ENCODE measurements around the gene NSG1. TPM values are rescaled to one million over a fixed set of nuclear protein-coding genes. Genes with fewer than 3 reads are reported as not detected.

Gene NSG1
- total RNA-seq, 1 experiment from 2014 or later = not detected

- no peak overlapping the region for H3K4me3 Mint-ChIP-seq (ENCODE audit: low read depth, unreplicated experiment)
- no peak for TF ChIP-seq CTCF (IDR thresholded peaks at IDR 0.05; ENCODE audit: unreplicated experiment)
- intact Hi-C loops (cut with micrococcal nuclease; ENCODE audit: unreplicated experiment) = no loop called here
- no peak for DNase-seq
- BruUV-seq (replicated peaks) = no TSS peak
- H3K27me3 Mint-ChIP-seq (ENCODE audit: unreplicated experiment) = no peaks in the 10 kb centered on the region
- H3K36me3 Mint-ChIP-seq (ENCODE audit: insufficient read depth, unreplicated experiment) = no peaks in the 10 kb centered on the region
- no peak overlapping the region for H3K27ac Mint-ChIP-seq (ENCODE audit: unreplicated experiment)
- no peaks in the 10 kb centered on the region for H3K9me3 Mint-ChIP-seq (ENCODE audit: low read depth, unreplicated experiment)
- CTCF ChIA-PET = no interaction called here
- no peaks in the 10 kb centered on the region for H3K4me1 Mint-ChIP-seq (ENCODE audit: low read depth, unreplicated experiment)
Measured at GRCh38 chr4:4456351-4456750, 69.4 kb downstream of the NSG1 start.

DNA sequence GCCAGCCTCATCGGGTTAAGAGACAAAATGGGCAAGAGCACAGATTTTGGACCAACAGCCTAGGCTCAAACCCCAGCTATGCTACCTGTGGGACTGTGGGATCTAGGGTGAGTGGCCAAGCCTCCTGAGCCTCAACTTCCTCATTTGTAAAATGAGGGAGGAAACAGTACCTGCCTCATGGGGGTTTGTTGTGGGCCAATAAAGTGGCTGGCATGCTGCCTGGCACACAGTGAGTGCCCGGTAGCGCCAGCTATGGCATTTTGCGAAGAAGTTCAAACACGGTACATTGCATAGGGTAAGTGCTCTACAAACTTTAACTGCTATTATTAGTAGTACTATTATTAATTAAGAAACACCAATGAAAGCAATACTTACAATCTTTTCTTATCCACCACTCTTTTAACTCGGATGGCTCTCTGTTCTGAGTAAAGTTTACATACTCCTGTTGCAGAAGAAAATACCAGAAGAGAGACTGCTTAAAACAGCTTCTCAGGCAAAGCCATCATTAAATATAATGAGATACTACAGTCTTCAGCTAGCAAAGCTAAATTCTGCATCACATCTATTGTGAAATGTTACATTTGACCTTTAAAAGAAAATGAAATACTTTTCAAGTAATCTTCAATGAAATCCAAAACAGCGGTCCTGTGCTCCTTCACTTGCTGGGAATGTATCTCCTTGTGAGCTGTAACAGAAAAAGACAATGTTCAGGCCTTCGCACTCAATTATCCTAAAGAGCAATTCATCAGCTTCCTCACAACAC, 70.1 kb downstream of the NSG1 start:
- intact Hi-C loops (cut with micrococcal nuclease; ENCODE audit: unreplicated experiment) = no loop called here
- H3K36me3 Mint-ChIP-seq (ENCODE audit: insufficient read depth, unreplicated experiment) = no peaks in the 10 kb centered on the region
- no peak for DNase-seq
- no peaks in the 10 kb centered on the region for H3K9me3 Mint-ChIP-seq (ENCODE audit: low read depth, unreplicated experiment)
- H3K4me1 Mint-ChIP-seq (ENCODE audit: low read depth, unreplicated experiment) = no peaks in the 10 kb centered on the region
- TF ChIP-seq CTCF (IDR thresholded peaks at IDR 0.05; ENCODE audit: unreplicated experiment) = no peak
- CTCF ChIA-PET = no interaction called here
- no peak overlapping the region for H3K27ac Mint-ChIP-seq (ENCODE audit: unreplicated experiment)
- H3K4me3 Mint-ChIP-seq (ENCODE audit: low read depth, unreplicated experiment) = no peak overlapping the region
- H3K27me3 Mint-ChIP-seq (ENCODE audit: unreplicated experiment) = no peaks in the 10 kb centered on the region
- no TSS peak for BruUV-seq (replicated peaks)

DNA sequence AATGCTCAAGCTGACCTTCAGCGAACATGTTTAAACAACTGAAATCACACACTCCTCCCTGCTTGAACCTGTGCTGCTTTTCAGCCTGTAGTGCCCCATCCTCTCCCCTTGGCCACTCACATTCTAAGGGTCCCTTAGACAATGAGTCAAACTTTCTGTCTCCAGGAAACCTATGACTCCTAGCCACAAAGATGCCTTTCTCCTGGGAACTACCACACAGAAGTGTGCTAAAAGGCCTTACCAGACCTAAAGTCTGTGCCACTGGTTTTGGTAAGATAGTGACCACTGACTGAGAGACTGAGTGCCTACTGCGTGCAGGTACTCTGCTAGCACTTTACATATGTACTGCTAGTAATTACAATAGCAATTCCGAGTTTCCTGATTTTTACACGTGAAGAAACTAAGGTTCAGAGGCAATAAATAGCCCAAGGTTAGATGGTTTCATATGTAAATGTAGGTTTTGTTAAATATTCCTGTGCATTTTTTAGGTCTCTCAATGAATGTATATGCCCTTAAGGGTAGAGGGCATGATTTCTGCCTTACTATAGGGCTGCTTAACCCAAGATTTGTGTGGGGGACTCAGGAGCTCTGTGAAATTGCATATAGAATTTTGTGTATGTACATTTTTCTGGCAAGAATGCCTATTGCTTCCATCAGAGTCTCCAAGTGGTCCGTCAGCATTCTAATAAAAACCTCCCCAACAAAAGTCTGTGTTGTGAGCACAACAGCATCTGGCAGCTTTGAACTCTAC, 71.1 kb downstream of the NSG1 start:
- Mint-ChIP-seq H3K4me1 (ENCODE audit: low read depth, unreplicated experiment) (no peaks in the 10 kb centered on the region), H3K4me3 (ENCODE audit: low read depth, unreplicated experiment) (no peak overlapping the region), H3K27ac (ENCODE audit: unreplicated experiment) (no peak overlapping the region), H3K27me3 (ENCODE audit: unreplicated experiment) (no peaks in the 10 kb centered on the region), H3K36me3 (ENCODE audit: insufficient read depth, unreplicated experiment) (no peaks in the 10 kb centered on the region), H3K9me3 (ENCODE audit: low read depth, unreplicated experiment) (no peaks in the 10 kb centered on the region)
- no peak for TF ChIP-seq CTCF (IDR thresholded peaks at IDR 0.05; ENCODE audit: unreplicated experiment)
- intact Hi-C loops (cut with micrococcal nuclease; ENCODE audit: unreplicated experiment) = no loop called here
- CTCF ChIA-PET = no interaction called here
- no TSS peak for BruUV-seq (replicated peaks)
- DNase-seq = no peak

- Mint-ChIP-seq H3K9me3 (ENCODE audit: low read depth, unreplicated experiment) (no peaks in the 10 kb centered on the region), H3K36me3 (ENCODE audit: insufficient read depth, unreplicated experiment) (no peaks in the 10 kb centered on the region), H3K27me3 (ENCODE audit: unreplicated experiment) (no peaks in the 10 kb centered on the region), H3K27ac (ENCODE audit: unreplicated experiment) (no peak overlapping the region), H3K4me3 (ENCODE audit: low read depth, unreplicated experiment) (no peak overlapping the region), H3K4me1 (ENCODE audit: low read depth, unreplicated experiment) (no peaks in the 10 kb centered on the region)
- intact Hi-C loops (cut with micrococcal nuclease; ENCODE audit: unreplicated experiment) = no loop called here
- no peak for TF ChIP-seq CTCF (IDR thresholded peaks at IDR 0.05; ENCODE audit: unreplicated experiment)
- no peak for DNase-seq
- CTCF ChIA-PET = no interaction called here
- BruUV-seq (replicated peaks) = no TSS peak
Measured at GRCh38 chr4:4459181-4459580, 72.3 kb downstream of the NSG1 start.
